ENCODE measurements around the gene LAMA4.

The LAMA4 gene

GRCh38 chr6:112241820-112242429 is 12.4 kb downstream of the LAMA4 start:
- FAIRE-seq = no peak

- FAIRE-seq = no peak
These were observed 16.8 kb downstream of the LAMA4 start for GRCh38 chr6:112237595-112237994.

GRCh38 chr6:112237066-112237465 is 17.3 kb downstream of the LAMA4 start:
- FAIRE-seq = no peak

- no peak for FAIRE-seq
These were observed 18.4 kb downstream of the LAMA4 start for GRCh38 chr6:112235956-112236355.

GRCh38 chr6:112234601-112235000 is 19.8 kb downstream of the LAMA4 start:
- no peak for FAIRE-seq

GRCh38 chr6:112233847-112234246 is 20.5 kb downstream of the LAMA4 start:
- FAIRE-seq = no peak

- peak; percentile 21 for FAIRE-seq
These were observed 21.5 kb downstream of the LAMA4 start for GRCh38 chr6:112232845-112233256.

- FAIRE-seq = no peak
These were observed 22.7 kb downstream of the LAMA4 start for GRCh38 chr6:112231594-112232060.

GRCh38 chr6:112231164-112231563 is 23.2 kb downstream of the LAMA4 start:
- no peak for FAIRE-seq

- no peak for FAIRE-seq
These were observed 25.7 kb downstream of the LAMA4 start for GRCh38 chr6:112228480-112229332.

- no peak for FAIRE-seq
These were observed 26.4 kb downstream of the LAMA4 start for GRCh38 chr6:112227992-112228391.

- no peak for FAIRE-seq
These were observed 27.0 kb downstream of the LAMA4 start for GRCh38 chr6:112227411-112227810.

GRCh38 chr6:112225691-112226090 is 28.7 kb downstream of the LAMA4 start:
- FAIRE-seq = no peak

GRCh38 chr6:112224088-112224487 is 30.3 kb downstream of the LAMA4 start:
- FAIRE-seq = no peak

- no peak for FAIRE-seq
These were observed 31.1 kb downstream of the LAMA4 start for GRCh38 chr6:112223070-112223861.

GRCh38 chr6:112221981-112222852 is 32.1 kb downstream of the LAMA4 start:
- FAIRE-seq = no peak

- FAIRE-seq = no peak
These were observed 32.8 kb downstream of the LAMA4 start for GRCh38 chr6:112221561-112221960.

- no peak for FAIRE-seq
These were observed 35.8 kb downstream of the LAMA4 start for GRCh38 chr6:112218563-112218962.

GRCh38 chr6:112216662-112217551 is 37.5 kb downstream of the LAMA4 start:
- FAIRE-seq = no peak

GRCh38 chr6:112215488-112216284 is 38.7 kb downstream of the LAMA4 start:
- FAIRE-seq = no peak
